Astrocyte (in vitro differentiated cells and primary cell): ENCODE data around the gene RHOC. TPM values are rescaled to one million over a fixed set of nuclear protein-coding genes. Genes with fewer than 3 reads are reported as not detected.

Source experiments
- DNase-seq: peaks from one replicate; pipeline ENCODE4 v3.0.0-alpha.2; 2010; ENCODE audit warnings: low read depth
- FAIRE-seq: peaks from 2 replicates; lab custom pipeline; 2011; peaks lifted over from hg19 to GRCh38; lab: Jason Lieb, UNC
- H2AFZ ChIP-seq: 2 replicates; pipeline ENCODE4 v1.6.0; 2012; ENCODE audit warnings: low read depth, low read length, inconsistent platforms
- H3K27ac ChIP-seq: 2 replicates; pipeline ENCODE4 v1.5.1; 2011; ENCODE audit warnings: low read depth, low read length, inconsistent platforms
- H3K27me3 ChIP-seq: 2 replicates; pipeline ENCODE4 v1.6.0; 2011; ENCODE audit warnings: low read length, inconsistent platforms; ENCODE audit not compliant: insufficient read depth
- H3K36me3 ChIP-seq: 2 replicates; pipeline ENCODE4 v1.5.1; 2011; ENCODE audit warnings: low read length, inconsistent platforms; ENCODE audit not compliant: insufficient read depth
- H3K4me1 ChIP-seq: 2 replicates; pipeline ENCODE4 v1.5.1; 2011; ENCODE audit warnings: low read length, inconsistent platforms; ENCODE audit not compliant: insufficient read depth
- H3K4me2 ChIP-seq: 2 replicates; pipeline ENCODE4 v1.6.0; 2012; ENCODE audit warnings: low read length, inconsistent platforms
- H3K4me3 ChIP-seq: 2 replicates; pipeline ENCODE4 v1.5.1; 2011; ENCODE audit warnings: low read depth, mild to moderate bottlenecking, low read length, inconsistent platforms; ENCODE audit not compliant: insufficient read depth
- H3K79me2 ChIP-seq: 2 replicates; pipeline ENCODE4 v1.6.0; 2012; ENCODE audit warnings: mild to moderate bottlenecking, low read length, inconsistent platforms; ENCODE audit not compliant: insufficient read depth
- H3K9ac ChIP-seq: 2 replicates; pipeline ENCODE4 v1.6.0; 2012; ENCODE audit warnings: mild to moderate bottlenecking, low read length, inconsistent platforms
- H3K9me3 ChIP-seq: 2 replicates; pipeline ENCODE4 v1.5.1; 2012; ENCODE audit warnings: low read depth, mild to moderate bottlenecking, low read length, inconsistent platforms; ENCODE audit not compliant: insufficient read depth
- H4K20me1 ChIP-seq: 2 replicates; pipeline ENCODE4 v1.6.0; 2012; ENCODE audit warnings: low read length, inconsistent platforms; ENCODE audit not compliant: insufficient read depth
- H3K27ac Mint-ChIP-seq: one replicate; pipeline ENCODE4 v1.8.0; 2021; ENCODE audit warnings: mild to moderate bottlenecking, mixed read lengths; ENCODE audit not compliant: unreplicated experiment
- H3K27me3 Mint-ChIP-seq: one replicate; pipeline ENCODE4 v1.8.0; 2021; ENCODE audit warnings: low read depth, mixed read lengths; ENCODE audit not compliant: unreplicated experiment
- H3K36me3 Mint-ChIP-seq: one replicate; pipeline ENCODE4 v1.8.0; 2021; ENCODE audit warnings: low read depth, mixed read lengths; ENCODE audit not compliant: unreplicated experiment
- H3K4me1 Mint-ChIP-seq: one replicate; pipeline ENCODE4 v1.8.0; 2021; ENCODE audit warnings: low read depth, mixed read lengths; ENCODE audit not compliant: unreplicated experiment
- H3K4me3 Mint-ChIP-seq: one replicate; pipeline ENCODE4 v1.8.0; 2021; ENCODE audit warnings: mild to moderate bottlenecking, moderate library complexity, mixed read lengths; ENCODE audit not compliant: unreplicated experiment
- H3K9me3 Mint-ChIP-seq: one replicate; pipeline ENCODE4 v1.8.0; 2021; ENCODE audit warnings: mild to moderate bottlenecking, mixed read lengths; ENCODE audit not compliant: unreplicated experiment
- EZH2 ChIP-seq: IDR thresholded peaks from 2 replicates; pipeline ENCODE4 v1.6.1; 2012; ENCODE audit warnings: mild to moderate bottlenecking, low read length, inconsistent platforms; ENCODE audit not compliant: insufficient read depth
- total RNA-seq: library from RNA; stranded (reverse); gene quantifications from 2 replicates; pipeline ENCODE4 v1.2.1, GENCODE V29; 2021
- TF ChIP-seq, protein P1 (sequence below): IDR thresholded peaks from 2 replicates; pipeline ENCODE4 v1.5.1; 2011; ENCODE audit warnings: low read depth, mild to moderate bottlenecking, inconsistent platforms, low read length, moderate library complexity; ENCODE audit not compliant: insufficient read depth

RHOC gene
- total RNA-seq, 1 donor from 2014 or later = 657 TPM

DNA sequence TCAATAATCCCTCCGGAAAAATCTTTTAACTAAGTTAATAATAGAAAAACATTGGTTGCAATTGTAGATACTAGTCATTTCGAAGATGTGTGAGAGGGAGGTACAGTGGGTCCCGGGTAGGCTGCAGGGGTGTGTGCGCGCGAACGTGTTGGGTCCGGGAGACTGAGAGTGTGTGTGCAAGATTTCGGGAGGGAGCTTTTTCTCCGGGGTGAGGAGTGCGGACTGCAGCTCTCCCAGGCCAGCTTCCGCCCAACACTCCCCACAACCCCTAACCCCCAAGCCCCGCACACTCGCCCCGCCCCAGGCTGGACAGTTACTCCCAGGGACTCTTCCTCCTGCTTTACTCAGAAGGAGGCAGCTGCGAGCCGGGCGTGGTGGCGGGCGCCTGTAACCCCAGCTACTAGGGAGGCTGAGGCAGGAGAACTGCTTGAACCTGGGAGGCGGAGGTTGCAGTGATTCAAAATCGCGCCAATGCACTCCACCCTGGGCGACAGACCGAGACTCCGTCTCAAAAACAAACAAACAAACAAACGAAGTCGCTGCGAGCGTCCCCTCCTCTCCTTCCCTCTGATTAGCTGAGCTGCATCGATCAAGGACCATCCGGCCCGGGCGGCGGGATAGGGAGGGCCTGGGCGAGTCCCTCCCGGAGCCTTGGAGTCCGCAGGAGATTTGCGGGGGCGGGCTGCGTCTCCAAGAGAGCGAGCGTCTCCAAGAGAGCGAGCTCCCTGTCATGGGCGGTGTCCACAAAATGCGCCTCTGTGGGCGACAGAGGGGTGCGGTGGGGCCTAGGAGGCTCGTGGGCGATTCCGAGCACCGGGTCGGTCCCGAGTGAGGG, 36.5 kb upstream of the RHOC start:
- Histone ChIP-seq H3K9ac (peak overlapping the region; percentile 67), H3K27ac (no peak overlapping the region), H3K9me3 (no peaks in the 10 kb centered on the region), H3K4me2 (peak overlapping the region; percentile 92), H4K20me1 (no peaks in the 10 kb centered on the region), H3K27me3 (peaks cover 10% of the 10 kb centered on the region), H3K79me2 (no peaks in the 10 kb centered on the region), H3K36me3 (no peaks in the 10 kb centered on the region), H3K4me1 (peaks cover 6% of the 10 kb centered on the region), H3K4me3 (peak overlapping the region; percentile 51), H2AFZ (peak overlapping the region; percentile 92)
- H3K4me3 Mint-ChIP-seq = no peak overlapping the region
- H3K27me3 Mint-ChIP-seq = peaks cover 20% of the 10 kb centered on the region
- FAIRE-seq = no peak
- H3K4me1 Mint-ChIP-seq = no peaks in the 10 kb centered on the region
- TF ChIP-seq, protein P1, sequence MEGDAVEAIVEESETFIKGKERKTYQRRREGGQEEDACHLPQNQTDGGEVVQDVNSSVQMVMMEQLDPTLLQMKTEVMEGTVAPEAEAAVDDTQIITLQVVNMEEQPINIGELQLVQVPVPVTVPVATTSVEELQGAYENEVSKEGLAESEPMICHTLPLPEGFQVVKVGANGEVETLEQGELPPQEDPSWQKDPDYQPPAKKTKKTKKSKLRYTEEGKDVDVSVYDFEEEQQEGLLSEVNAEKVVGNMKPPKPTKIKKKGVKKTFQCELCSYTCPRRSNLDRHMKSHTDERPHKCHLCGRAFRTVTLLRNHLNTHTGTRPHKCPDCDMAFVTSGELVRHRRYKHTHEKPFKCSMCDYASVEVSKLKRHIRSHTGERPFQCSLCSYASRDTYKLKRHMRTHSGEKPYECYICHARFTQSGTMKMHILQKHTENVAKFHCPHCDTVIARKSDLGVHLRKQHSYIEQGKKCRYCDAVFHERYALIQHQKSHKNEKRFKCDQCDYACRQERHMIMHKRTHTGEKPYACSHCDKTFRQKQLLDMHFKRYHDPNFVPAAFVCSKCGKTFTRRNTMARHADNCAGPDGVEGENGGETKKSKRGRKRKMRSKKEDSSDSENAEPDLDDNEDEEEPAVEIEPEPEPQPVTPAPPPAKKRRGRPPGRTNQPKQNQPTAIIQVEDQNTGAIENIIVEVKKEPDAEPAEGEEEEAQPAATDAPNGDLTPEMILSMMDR = no peak
- TF ChIP-seq EZH2 = no peak
- peaks cover 19% of the 10 kb centered on the region for H3K9me3 Mint-ChIP-seq
- no peak overlapping the region for H3K27ac Mint-ChIP-seq
- peaks cover 1% of the 10 kb centered on the region for H3K36me3 Mint-ChIP-seq
- peak; percentile 13 for DNase-seq

DNA sequence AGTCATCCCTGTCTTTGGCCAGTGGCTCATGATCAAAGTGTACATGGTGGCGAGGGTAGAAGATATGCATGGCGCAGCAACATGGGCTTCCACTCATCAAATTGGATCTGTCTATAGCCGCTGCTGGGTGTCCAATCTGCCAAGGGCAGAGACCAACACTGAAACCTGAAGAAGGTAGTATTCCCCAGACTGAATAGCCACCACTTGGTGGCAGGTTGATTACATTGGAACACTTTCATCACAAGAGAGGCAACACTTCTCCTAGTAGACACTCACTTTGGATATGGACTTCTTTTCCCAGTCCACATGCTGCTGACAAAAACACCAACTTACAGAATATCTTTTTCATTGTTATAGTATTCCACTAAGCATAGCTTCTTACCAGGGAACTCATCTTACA, 30.6 kb upstream of the RHOC start:
- H3K27me3 ChIP-seq = peaks cover 5% of the 10 kb centered on the region
- no peaks in the 10 kb centered on the region for H4K20me1 ChIP-seq
- peaks cover 16% of the 10 kb centered on the region for H3K4me1 ChIP-seq
- FAIRE-seq = no peak
- TF ChIP-seq EZH2 = no peak
- TF ChIP-seq, protein P1 = no peak
- no peaks in the 10 kb centered on the region for H3K79me2 ChIP-seq
- H3K9me3 ChIP-seq = no peaks in the 10 kb centered on the region
- Mint-ChIP-seq H3K4me3 (no peak overlapping the region), H3K27me3 (peaks cover 8% of the 10 kb centered on the region), H3K27ac (no peak overlapping the region), H3K4me1 (peaks cover 14% of the 10 kb centered on the region), H3K36me3 (peaks cover 2% of the 10 kb centered on the region), H3K9me3 (peaks cover 12% of the 10 kb centered on the region)
- H3K27ac ChIP-seq = no peak overlapping the region
- no peak overlapping the region for H3K4me2 ChIP-seq
- no peaks in the 10 kb centered on the region for H3K36me3 ChIP-seq
- H2AFZ ChIP-seq = no peak overlapping the region
- H3K9ac ChIP-seq = no peak overlapping the region
- no peak overlapping the region for H3K4me3 ChIP-seq
- no peak for DNase-seq

DNA sequence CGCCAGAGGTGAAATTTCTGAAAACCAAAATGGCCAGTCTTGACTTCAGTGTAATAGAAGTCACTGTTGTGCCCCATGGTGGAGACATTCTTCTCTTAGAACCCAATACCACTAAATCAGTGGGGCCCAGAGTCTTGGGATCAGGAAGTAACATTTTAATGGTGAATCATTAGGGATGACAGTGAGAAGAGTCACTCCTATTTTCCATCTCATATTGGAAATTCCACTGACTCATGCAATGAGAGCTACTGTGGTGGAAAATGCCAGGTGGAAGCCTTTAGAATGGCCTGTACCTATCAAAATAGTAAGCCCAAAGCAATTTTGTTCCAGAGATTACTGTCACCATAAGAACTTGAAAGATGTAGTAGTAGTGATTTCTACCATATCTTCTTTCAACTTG, 28.8 kb upstream of the RHOC start:
- no peak for TF ChIP-seq EZH2
- TF ChIP-seq, protein P1 = no peak
- Histone ChIP-seq H3K4me1 (peaks cover 16% of the 10 kb centered on the region), H2AFZ (no peak overlapping the region), H4K20me1 (no peaks in the 10 kb centered on the region), H3K4me2 (peak overlapping the region; percentile 42), H3K9ac (no peak overlapping the region), H3K79me2 (no peaks in the 10 kb centered on the region), H3K36me3 (no peaks in the 10 kb centered on the region), H3K9me3 (no peaks in the 10 kb centered on the region), H3K27me3 (no peaks in the 10 kb centered on the region), H3K4me3 (no peak overlapping the region), H3K27ac (peak overlapping the region; percentile 79)
- H3K27ac Mint-ChIP-seq = peak overlapping the region; percentile 50
- peak; percentile 90 for DNase-seq
- peaks cover 10% of the 10 kb centered on the region for H3K9me3 Mint-ChIP-seq
- no peak overlapping the region for H3K4me3 Mint-ChIP-seq
- H3K36me3 Mint-ChIP-seq = peaks cover 2% of the 10 kb centered on the region
- peaks cover 2% of the 10 kb centered on the region for H3K27me3 Mint-ChIP-seq
- peaks cover 14% of the 10 kb centered on the region for H3K4me1 Mint-ChIP-seq
- FAIRE-seq = peak; percentile 83
